ENCODE results near the gene CFAP221. TPM values are rescaled to one million over a fixed set of nuclear protein-coding genes. Genes with fewer than 3 reads are reported as not detected.

Gene CFAP221
- total and polyA plus RNA-seq, 12 donors, result 0.14 to 2.5 (median 1.4) TPM; not detected in 1

GRCh38 chr2:119583291-119583690 is 39.0 kb downstream of the CFAP221 start:
- DNase-seq (no peak), ATAC-seq (no peak)
- Histone ChIP-seq H3K4me3 (no peak overlapping the region), H3K27ac (no peak overlapping the region), H3K27me3 (no peaks in the 10 kb centered on the region), H3K4me1 (peaks cover 0 to 10% (median 0%) of the 10 kb centered on the region in 9 donors), H3K36me3 (no peaks in the 10 kb centered on the region), H3K9me3 (peaks cover 0 to 10% (median 0%) of the 10 kb centered on the region in 11 donors)
- no peak for TF ChIP-seq CTCF (IDR thresholded peaks at IDR 0.05)
- intact Hi-C loops (cut with DNase I), result no loop called here

- no peak for TF ChIP-seq CTCF (IDR thresholded peaks at IDR 0.05)
- no peaks in the 10 kb centered on the region for H3K27me3 ChIP-seq
- peaks cover 0 to 10% (median 0%) of the 10 kb centered on the region in 11 donors for H3K9me3 ChIP-seq
- intact Hi-C loops (cut with DNase I), result no loop called here
- DNase-seq, result no peak
- no peaks in the 10 kb centered on the region for H3K36me3 ChIP-seq
- H3K4me3 ChIP-seq, result no peak overlapping the region
- ATAC-seq, result no peak
- peaks cover 0 to 6% (median 0%) of the 10 kb centered on the region in 9 donors for H3K4me1 ChIP-seq
- no peak overlapping the region for H3K27ac ChIP-seq
Measured at GRCh38 chr2:119584469-119584868, 40.2 kb downstream of the CFAP221 start.

- ATAC-seq, result peak in 1 of 8 donors; percentile 18
- no peak for DNase-seq
- no peak for TF ChIP-seq CTCF (IDR thresholded peaks at IDR 0.05)
- Histone ChIP-seq H3K4me3 (no peak overlapping the region), H3K36me3 (no peaks in the 10 kb centered on the region), H3K27me3 (no peaks in the 10 kb centered on the region), H3K9me3 (peaks cover 0 to 10% (median 0%) of the 10 kb centered on the region in 11 donors), H3K4me1 (peaks cover 0 to 4% (median 0%) of the 10 kb centered on the region in 9 donors), H3K27ac (no peak overlapping the region)
- 36 to 38% methylated on average over 3 of the region's 3 CpGs for WGBS, 2 donors
- intact Hi-C loops (cut with DNase I), result no loop called here
Measured at GRCh38 chr2:119586085-119586484, 41.8 kb downstream of the CFAP221 start.

GRCh38 chr2:119590873-119591272 is 46.6 kb downstream of the CFAP221 start:
- 35 to 61% methylated on average over 3 of the region's 3 CpGs for WGBS, 2 donors
- DNase-seq, result no peak
- Histone ChIP-seq H3K36me3 (no peaks in the 10 kb centered on the region), H3K27me3 (no peaks in the 10 kb centered on the region), H3K9me3 (no peaks in the 10 kb centered on the region), H3K27ac (no peak overlapping the region), H3K4me3 (no peak overlapping the region), H3K4me1 (peaks cover 0 to 17% (median 0%) of the 10 kb centered on the region in 9 donors)
- intact Hi-C loops (cut with DNase I), result loop anchor here in 1 of 10 donors (5.0 kb wide), 1 partner anchor 184 kb away; no protein-coding TSS in a partner anchor
- TF ChIP-seq CTCF (IDR thresholded peaks at IDR 0.05), result no peak
- no peak for ATAC-seq

All from heart right ventricle (tissue), 16 donors.